ENCODE results near the gene NRROS. TPM values are rescaled to one million over a fixed set of nuclear protein-coding genes. Genes with fewer than 3 reads are reported as not detected.

Gene NRROS
- total RNA-seq, 6 experiments from 2014 or later: 0.07 to 0.23 (median 0.13) TPM; not detected in 1

- TF ChIP-seq CTCF (IDR thresholded peaks at IDR 0.05): no peak
- Mint-ChIP-seq H3K27me3 (ENCODE audit: insufficient read depth) (peaks cover 35% of the 10 kb centered on the region), H3K27ac (no peak overlapping the region), H3K4me1 (ENCODE audit: low read depth) (peaks cover 8% of the 10 kb centered on the region), H3K9me3 (no peaks in the 10 kb centered on the region; the same call in 1 of the 2 replicates), H3K36me3 (ENCODE audit: low read depth) (no peaks in the 10 kb centered on the region), H3K4me3 (no peak overlapping the region)
- DNase-seq: no peak
Observed at GRCh38 chr3:196600359-196600758, 39.1 kb upstream of the NRROS start.

DNA sequence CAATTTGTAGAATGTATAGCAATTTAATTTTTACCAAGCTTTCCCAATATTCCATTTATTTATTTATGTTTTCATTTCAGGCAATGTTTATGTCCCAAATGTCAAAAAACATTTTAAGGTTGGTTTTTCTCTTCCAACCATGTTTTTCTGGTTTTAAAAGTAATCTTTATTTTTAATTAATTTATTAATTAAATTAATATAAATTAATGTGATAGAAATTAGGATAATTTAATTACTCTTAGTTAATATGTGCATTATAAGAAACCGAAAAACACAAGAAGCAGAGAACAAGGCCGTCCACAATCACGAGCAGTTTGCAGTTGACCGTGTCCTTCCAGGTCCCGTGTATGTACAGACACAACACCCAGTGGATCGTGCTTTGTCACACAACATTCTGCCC, 36.8 kb upstream of the NRROS start:
- no peak for TF ChIP-seq CTCF (IDR thresholded peaks at IDR 0.05)
- peaks cover 8% of the 10 kb centered on the region for H3K4me1 Mint-ChIP-seq (ENCODE audit: low read depth)
- peaks cover 31% of the 10 kb centered on the region for H3K27me3 Mint-ChIP-seq (ENCODE audit: insufficient read depth)
- H3K27ac Mint-ChIP-seq: no peak overlapping the region
- no peak for DNase-seq
- H3K9me3 Mint-ChIP-seq: no peaks in the 10 kb centered on the region; the same call in 1 of the 2 replicates
- H3K4me3 Mint-ChIP-seq: no peak overlapping the region
- H3K36me3 Mint-ChIP-seq (ENCODE audit: low read depth): no peaks in the 10 kb centered on the region

- no peaks in the 10 kb centered on the region for H3K36me3 Mint-ChIP-seq (ENCODE audit: low read depth)
- H3K27ac Mint-ChIP-seq: no peak overlapping the region
- no peak for TF ChIP-seq CTCF (IDR thresholded peaks at IDR 0.05)
- H3K4me1 Mint-ChIP-seq (ENCODE audit: low read depth): no peaks in the 10 kb centered on the region
- no peak for DNase-seq
- no peak overlapping the region for H3K4me3 Mint-ChIP-seq
- no peaks in the 10 kb centered on the region; the same call in 1 of the 2 replicates for H3K9me3 Mint-ChIP-seq
- peaks cover 25% of the 10 kb centered on the region for H3K27me3 Mint-ChIP-seq (ENCODE audit: insufficient read depth)
Observed at GRCh38 chr3:196603683-196604082, 35.8 kb upstream of the NRROS start.

DNA sequence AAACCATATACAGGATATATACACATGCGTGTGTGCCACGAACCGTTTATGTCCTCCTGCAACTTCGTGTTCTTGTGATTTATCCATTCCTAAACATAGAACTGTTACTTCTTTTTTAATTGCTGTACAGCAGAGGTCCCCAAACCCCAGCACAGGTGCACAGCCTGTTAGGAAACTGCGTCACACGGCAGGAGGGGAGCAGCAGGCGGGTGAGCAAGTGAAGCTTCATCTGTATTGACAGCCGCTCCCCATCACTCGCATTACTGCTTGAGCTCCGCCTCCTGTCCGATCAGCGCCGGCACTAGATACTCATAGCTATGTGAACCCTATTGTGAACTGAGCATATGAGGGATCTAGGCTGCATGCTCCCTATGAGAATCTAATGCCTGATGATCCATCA, 34.9 kb upstream of the NRROS start:
- no peak for TF ChIP-seq CTCF (IDR thresholded peaks at IDR 0.05)
- Mint-ChIP-seq H3K4me3 (no peak overlapping the region), H3K9me3 (no peaks in the 10 kb centered on the region), H3K27ac (no peak overlapping the region), H3K36me3 (ENCODE audit: low read depth) (no peaks in the 10 kb centered on the region), H3K27me3 (ENCODE audit: insufficient read depth) (peaks cover 25% of the 10 kb centered on the region), H3K4me1 (ENCODE audit: low read depth) (peaks cover 3% of the 10 kb centered on the region)
- no peak for DNase-seq

GRCh38 chr3:196608693-196609092, 30.8 kb upstream of the NRROS start:
- H3K9me3 Mint-ChIP-seq: no peaks in the 10 kb centered on the region
- no peak overlapping the region for H3K4me3 Mint-ChIP-seq
- H3K27ac Mint-ChIP-seq: no peak overlapping the region
- no peak for DNase-seq
- TF ChIP-seq CTCF (IDR thresholded peaks at IDR 0.05): no peak
- peaks cover 19% of the 10 kb centered on the region for H3K27me3 Mint-ChIP-seq (ENCODE audit: insufficient read depth)
- no peaks in the 10 kb centered on the region for H3K36me3 Mint-ChIP-seq (ENCODE audit: low read depth)
- peaks cover 14% of the 10 kb centered on the region for H3K4me1 Mint-ChIP-seq (ENCODE audit: low read depth)

GRCh38 chr3:196609343-196609775, 30.1 kb upstream of the NRROS start:
- H3K4me3 Mint-ChIP-seq: no peak overlapping the region; the same call in 1 of the 2 replicates
- peak; percentile 96 for TF ChIP-seq CTCF (IDR thresholded peaks at IDR 0.05)
- H3K27ac Mint-ChIP-seq: no peak overlapping the region
- peaks cover 14% of the 10 kb centered on the region for H3K27me3 Mint-ChIP-seq (ENCODE audit: insufficient read depth)
- no peaks in the 10 kb centered on the region for H3K36me3 Mint-ChIP-seq (ENCODE audit: low read depth)
- DNase-seq: peak; percentile 67
- peaks cover 14% of the 10 kb centered on the region for H3K4me1 Mint-ChIP-seq (ENCODE audit: low read depth)
- no peaks in the 10 kb centered on the region for H3K9me3 Mint-ChIP-seq
